HG02759 (cell line): ENCODE data around the gene TMEM184A.

Experiments used
- ATAC-seq: cut with Tn5 transposase; IDR thresholded peaks from one replicate; pipeline ENCODE4 v1.9.1; 2021; ENCODE audit warnings: mild to moderate bottlenecking, moderate library complexity; ENCODE audit not compliant: unreplicated experiment

Gene TMEM184A

DNA sequence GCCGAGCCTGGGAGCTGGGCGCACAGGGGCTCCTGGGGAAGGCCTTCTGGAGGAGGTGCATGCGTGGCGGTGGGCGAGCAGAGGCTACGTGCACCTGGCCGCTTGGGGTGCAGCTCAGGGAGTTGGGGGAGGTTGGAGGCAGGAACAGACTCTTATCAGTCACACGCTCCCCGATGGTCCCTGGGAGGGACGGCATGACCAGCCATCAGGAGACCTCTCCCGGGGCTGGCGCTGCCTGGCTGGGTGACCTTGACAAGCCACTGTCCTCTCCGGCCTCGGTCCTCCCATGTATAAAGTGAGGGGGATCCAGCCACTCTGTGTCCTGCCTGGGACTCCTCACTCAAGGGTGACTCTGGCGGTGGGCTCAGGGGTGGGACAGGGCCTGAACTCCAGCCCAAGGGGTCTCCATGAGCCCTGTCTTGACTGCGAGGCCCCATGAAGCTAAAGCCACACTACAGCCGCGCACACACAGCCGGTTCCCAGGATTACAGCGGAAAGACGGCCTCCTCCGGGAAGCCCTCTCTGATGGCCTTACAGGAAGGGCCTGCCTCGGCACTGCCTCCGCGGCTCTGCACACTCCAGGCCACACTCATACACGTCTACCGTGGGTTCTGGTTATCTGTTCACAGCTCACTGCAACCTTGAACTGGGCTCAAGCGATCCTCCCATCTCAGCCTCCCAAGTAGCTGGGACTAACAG is 2.3 kb downstream of the TMEM184A start:
- ATAC-seq, result no peak

- no peak for ATAC-seq
These were observed 3.8 kb downstream of the TMEM184A start for GRCh38 chr7:1552200-1552599.

DNA sequence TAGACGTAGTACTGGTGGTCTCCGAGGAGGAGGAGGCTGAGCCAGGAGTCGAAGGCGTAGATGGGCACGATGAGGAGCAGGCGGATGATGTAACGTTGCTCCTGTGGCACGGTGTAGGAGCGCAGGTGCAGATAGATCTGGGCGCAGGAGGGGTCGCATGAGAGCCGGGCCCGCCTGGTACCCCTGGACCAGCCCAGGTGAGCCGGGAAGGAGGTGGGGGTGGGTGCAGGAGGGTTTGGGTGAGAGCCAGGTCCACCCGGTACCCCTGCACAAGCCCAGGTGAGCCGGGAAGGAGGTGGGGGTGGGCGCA is 5.2 kb downstream of the TMEM184A start:
- no peak for ATAC-seq

DNA sequence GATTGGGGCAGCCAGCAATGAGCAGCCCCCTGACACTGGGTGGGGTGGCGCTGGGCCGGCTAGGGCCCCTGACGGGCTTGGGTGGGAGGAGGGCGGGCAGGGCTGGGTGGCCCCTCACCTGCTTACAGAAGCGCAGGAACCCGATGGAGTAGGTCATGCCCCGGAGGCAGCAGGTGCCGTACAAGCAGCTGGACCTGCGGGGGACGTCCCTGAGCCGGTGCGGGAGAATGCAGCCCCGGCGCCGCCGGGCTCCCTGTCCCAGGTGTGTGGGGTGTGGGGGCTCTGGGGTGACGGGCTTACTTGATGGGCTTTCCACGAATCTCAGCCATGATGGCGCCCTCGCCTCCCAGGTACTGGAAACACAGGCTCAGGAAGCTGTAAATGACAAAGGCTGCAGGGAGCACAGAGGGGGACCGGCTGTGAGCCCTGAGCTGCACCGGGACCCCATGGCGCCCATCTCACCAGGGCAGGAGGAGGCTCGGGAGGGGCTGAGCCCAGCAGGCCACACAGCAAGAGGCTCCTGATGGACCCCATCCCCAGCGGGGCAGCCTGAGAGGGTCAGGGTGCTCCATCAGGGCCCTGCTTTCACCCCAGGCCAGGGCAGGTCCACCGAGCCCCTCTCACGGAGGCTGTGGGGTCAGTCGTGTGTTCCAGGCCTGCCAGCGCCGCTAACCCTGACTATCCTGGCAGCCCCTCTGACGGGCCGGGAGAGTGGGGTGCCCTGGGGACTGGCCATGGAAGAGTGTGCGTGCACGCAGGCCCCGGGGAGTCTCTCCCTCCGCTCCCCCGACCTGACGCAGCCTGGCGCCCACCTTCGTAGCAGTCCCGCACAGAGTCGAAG is 5.8 kb downstream of the TMEM184A start:
- ATAC-seq, result no peak

- ATAC-seq, result no peak
These were observed 6.5 kb downstream of the TMEM184A start for GRCh38 chr7:1549357-1550004.

GRCh38 chr7:1548944-1549343 is 7.1 kb downstream of the TMEM184A start:
- ATAC-seq, result no peak

DNA sequence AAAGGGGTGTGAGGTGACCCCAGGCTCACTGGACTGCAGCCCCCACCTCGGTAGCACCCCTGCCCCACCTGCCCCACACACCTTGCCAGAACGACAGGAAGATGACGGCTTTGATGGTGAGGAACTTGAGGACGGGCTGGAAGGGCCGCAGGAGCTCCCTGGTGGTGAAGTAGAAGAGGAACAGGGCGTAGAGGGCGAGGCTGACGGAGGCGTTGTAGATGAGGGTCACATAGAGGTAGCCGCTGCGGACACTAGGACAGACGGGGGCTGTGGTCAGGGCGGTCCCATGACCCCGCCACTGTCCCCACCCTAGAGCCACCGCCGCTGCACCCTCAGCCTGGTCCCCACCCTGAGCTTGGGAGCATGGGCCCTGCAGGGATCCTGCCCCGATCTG is 7.6 kb downstream of the TMEM184A start:
- no peak for ATAC-seq

DNA sequence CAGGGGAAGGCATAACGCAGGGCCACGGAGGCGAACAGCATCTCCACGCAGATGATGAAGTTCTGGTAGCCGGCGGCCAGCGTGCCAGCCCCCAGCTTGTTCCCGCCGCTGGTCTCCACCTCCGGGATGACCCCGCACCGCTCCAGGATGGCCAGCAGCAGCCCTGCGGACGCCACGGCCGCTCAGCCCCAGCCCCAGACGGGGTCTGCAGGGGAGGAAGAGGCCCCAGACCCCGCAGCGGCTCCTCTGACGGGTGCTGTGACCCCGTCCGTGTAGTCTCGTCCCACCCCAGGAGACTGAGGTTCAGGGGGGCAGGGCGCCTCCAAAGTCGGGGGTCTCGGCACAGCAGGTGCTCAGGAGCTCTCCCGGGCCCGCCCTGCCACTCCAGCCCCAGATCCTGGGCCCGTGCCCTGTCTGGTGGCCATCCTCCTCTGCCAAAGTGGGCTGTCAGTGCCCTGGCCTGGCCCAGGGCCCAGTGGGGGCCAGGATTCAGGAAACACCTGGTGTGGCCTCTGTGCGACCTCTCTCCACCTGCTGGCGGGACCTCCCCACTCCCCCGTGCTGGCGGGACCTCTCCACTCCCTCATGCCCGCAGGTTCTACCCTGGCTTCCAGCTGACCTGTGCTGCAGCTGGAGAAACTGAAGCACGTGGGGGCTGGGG is 8.1 kb downstream of the TMEM184A start:
- no peak for ATAC-seq

DNA sequence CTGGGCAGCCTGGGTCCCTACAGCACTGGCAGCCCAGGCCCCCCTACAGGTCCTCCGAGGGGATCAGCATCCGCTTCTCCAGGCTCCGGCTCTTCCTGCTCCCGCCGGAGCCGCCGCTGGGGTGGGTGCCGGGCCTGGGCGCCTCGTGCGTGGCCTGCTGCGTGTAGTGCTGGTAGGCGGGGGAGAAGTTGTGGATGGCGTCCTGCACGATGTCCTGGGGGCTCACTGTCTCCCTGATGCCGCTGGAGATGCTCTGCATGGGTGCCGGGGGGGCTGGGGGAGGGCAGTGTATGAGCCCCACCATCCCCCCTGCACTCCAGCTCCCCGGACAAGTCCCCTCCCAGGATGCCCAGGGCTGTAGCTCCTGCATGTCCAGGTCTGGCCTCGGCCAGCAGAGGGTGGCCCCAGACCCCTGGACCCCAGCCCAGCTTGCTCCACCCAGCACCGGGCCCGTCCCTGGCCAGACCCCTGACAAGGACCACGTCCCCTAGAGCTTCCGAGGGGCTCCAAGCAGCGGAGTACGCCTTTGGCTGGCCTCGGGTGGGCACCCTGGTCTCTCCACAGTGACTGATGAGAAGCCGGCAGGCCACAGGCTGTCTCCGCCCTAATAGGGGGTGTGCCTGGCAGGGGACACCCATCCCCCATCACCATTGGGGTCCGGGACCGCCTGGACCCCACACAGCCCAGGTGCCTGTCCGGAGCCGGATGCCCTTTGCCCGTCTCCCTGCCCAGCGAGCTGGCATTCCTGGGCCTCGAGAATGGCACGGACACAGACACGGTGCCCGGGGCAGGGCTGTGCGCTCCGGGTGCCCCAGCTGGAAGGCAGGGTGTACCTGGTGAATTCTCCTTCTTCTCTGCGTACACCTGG is 8.9 kb downstream of the TMEM184A start:
- ATAC-seq, result no peak

GRCh38 chr7:1546274-1546908 is 9.6 kb downstream of the TMEM184A start:
- no peak for ATAC-seq

DNA sequence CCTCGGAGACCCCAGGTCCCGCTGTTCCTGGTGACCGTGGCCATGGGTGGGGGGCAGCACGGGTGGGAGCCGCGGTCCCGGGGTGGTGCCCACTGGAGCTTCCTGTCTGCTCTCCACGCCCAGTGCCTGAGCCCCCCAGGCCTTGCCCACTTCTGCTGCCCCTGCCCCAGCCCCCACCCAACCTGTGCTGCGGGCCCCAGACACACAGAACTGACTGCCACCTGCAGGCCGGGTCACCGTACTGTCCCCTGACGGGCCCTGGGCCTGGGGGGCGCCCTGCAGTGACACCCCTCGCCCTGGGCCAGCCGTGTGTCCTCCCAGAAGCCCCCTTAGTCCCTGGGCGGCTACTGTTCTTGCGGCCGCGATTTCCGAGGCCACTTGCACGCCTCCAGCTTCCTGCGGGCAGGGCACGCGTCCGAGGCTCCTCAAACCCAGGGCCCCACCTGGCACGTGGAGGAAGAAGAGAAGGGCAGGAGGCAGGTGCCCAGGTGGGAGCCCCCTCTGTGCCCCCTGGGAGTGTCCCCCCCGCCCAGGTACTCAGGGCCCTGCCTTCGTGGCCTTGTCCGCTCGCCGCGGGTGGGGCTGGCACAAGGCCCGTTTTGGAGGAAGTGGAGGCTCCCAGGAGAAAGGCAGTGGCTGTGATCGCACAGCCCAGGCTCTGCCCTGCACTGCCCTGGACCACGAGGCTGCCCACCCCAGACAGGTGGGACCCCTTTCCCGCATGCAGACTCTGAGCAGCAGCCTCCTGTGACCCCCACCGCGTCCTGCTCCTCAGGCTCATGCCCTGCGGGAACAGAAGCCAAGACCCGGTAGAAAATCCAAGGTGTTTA is 10.4 kb downstream of the TMEM184A start:
- ATAC-seq, result no peak

DNA sequence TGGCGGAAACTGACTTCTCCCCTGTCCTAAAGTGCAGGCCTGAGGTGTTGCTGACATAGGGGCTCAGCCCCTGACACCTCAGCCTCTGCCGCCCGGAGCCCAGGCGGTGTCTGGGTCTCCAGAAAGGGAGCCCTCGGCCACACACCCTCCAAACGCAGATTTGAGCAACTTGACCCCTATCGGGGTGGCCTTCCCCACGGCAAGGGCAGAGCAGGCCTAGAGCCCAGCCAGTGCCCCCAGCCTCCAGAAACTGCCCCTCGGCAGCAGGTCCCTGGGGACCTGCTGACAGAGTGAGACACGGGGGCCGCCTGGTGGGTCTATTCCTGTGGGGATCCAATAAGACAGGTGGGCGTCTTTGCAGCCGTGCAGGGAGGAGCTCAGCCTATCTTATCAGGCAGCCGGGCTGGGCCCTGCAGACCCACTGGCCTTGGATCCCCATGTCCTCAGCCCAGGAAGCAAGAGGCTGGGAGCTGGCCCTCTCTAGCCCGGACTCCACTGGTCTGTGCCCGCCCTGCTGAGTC is 11.0 kb downstream of the TMEM184A start:
- no peak for ATAC-seq

GRCh38 chr7:1544178-1544895 is 11.7 kb downstream of the TMEM184A start:
- ATAC-seq, result no peak

GRCh38 chr7:1543826-1544177 is 12.2 kb downstream of the TMEM184A start:
- no peak for ATAC-seq

GRCh38 chr7:1542841-1543747 is 12.9 kb downstream of the TMEM184A start:
- no peak for ATAC-seq

DNA sequence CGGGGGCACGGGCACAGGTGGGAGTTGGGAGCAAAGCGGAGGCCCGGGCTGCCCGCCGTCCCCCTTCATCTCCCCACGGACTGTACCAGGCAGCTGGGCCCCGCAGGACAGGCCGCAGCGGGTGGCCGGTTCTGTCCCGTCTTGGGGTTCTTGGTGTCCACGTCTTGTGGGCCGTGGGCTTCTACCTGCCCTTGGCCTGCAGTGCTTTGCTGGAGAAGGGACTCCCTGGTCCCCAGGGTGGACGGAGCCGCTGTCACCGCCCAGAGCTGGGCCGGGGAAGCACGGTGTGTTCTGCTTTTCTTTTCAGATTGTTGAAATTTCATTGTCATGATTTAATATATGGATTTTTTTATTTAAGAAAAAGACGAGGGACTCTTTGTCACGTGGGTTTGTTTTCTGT is 13.7 kb downstream of the TMEM184A start:
- ATAC-seq, result no peak

GRCh38 chr7:1541431-1542162 is 14.4 kb downstream of the TMEM184A start:
- no peak for ATAC-seq
